GM19463 (cell line): ENCODE results near the gene C1QTNF6.

Experiments
- ATAC-seq: cut with Tn5 transposase; IDR thresholded peaks from one replicate; pipeline ENCODE4 v1.9.1; 2021; ENCODE audit warnings: mild to moderate bottlenecking, moderate library complexity; ENCODE audit not compliant: unreplicated experiment

The C1QTNF6 gene

DNA sequence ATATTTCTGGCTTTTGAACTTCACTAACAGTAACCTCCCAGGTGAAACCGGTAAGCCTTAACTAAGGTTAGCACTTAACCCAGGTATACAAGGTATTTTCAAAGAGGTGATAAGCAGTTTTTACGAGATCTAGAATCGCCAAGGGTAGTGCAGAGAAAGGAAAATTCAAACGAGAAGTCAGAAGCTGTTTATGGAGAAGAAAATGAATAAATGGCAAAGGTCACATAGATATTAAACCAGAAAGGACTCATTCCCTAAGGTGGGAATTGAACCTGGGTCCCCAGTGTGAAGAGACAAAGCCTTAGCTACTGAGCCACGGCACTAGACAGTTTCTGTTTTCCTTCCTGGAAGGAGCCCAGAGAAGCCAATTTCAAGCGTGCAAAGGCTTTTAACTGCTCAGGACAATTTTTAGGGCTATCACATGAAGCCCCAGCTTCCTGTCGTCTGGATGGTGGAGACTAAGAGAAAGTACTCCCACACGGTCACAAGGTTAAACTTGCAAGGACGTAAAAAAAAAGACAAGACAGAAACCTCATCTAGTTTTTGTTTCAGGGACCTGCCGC, 5.7 kb upstream of the C1QTNF6 start:
- no peak for ATAC-seq

DNA sequence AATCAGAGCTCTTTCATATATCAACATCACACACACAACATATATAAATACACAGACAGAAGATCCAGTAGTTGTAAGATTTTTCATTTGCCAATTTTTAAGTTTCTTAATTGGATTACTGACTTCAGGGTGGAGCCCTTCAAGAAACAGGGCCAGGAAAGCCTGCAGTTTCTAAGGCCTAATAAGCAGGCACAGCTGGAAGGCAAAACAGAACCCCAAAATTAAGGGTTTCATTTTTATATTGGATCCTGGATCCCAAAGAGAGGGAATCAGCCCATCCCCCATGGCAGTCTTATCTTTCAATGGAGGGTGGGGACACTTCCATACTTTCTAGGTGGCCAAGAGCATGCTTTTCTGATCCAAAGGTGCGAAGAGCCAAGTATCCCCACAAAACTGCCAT, 4.7 kb upstream of the C1QTNF6 start:
- no peak for ATAC-seq

DNA sequence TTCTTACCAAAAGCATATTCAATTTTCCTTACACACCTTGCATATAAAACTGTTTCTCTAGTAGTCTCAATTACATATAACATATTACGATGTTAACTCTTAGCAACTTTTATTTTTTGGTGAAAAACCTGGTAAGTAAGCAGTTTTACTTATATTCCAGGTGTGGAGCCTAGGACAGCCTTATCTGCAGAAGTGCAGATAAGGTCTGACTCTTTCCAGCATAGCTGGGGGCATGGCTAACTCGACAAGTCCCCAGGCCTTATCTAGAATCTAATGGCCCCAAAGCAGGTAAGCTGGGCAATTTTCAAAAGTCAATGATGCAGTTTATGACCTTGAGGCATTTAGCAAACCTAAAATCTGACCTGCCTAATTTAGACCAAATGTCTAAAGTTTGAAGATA, 4.2 kb upstream of the C1QTNF6 start:
- no peak for ATAC-seq

DNA sequence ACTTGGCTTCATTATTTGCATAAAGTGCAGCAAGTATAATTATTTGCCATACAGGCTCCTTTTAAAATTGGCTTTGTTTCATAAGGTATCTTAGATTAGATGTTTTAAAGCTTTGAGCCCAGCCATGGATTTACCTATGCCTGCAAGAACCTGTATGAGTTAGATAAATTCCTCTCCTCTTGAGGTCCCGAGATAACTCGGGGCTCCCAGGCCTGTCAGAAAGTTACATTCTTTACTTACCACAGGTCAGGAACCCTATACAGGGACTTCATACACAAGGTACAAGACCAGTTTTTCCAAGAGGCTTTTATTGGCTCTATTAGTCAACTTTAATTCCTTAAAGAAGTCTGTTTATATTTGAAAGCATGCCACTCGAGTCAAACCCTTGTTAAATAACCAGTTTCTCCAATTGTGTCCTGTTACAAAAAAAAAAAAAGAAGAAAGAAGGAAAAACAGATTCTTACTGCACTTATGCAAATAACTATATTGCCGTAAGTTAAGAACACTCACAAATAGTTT, 2.3 kb upstream of the C1QTNF6 start:
- no peak for ATAC-seq

DNA sequence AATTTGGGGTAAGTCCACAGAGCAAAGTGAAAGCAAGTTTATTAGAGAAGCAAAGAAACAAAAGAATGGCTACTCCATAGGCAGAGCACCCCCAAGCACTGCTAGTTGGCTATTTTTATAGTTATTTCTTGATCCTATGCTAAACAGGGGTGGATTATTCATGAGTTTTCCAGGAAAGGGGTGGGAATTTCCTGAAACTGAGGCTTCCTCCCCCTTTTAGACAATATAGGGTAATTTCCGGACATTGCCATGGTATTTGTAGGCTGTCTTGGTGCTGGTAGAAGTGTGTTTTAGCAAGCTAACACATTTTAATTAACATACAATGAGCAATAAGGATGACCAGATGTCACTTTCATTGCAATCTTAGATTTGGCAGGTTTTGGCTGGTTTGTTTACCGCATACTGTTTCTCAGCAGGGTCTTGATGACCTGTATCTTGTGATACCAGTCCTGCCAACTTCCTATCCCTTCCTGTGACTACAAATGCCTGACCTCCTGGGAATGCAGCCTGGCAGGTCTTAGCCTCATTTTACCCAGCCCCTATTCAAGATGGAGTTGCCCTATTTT, 937 bp upstream of the C1QTNF6 start:
- no peak for ATAC-seq

DNA sequence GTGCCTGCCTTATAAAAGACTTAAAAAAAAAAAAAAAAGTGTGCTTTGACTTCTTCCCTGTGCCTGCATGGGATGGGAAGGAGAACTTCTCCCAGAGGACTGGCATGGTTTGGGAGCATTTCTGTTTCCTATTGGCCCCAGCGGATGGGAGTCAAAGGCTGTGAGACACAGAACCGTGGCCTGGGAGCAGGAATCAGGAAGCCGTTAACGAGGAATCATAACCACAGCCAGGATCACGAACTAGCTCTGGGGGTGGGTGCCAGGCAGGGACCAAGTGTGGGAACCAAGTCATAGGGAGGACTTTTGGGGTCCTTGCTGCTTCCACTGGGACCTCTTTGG, 526 bp downstream of the C1QTNF6 start:
- ATAC-seq = no peak

DNA sequence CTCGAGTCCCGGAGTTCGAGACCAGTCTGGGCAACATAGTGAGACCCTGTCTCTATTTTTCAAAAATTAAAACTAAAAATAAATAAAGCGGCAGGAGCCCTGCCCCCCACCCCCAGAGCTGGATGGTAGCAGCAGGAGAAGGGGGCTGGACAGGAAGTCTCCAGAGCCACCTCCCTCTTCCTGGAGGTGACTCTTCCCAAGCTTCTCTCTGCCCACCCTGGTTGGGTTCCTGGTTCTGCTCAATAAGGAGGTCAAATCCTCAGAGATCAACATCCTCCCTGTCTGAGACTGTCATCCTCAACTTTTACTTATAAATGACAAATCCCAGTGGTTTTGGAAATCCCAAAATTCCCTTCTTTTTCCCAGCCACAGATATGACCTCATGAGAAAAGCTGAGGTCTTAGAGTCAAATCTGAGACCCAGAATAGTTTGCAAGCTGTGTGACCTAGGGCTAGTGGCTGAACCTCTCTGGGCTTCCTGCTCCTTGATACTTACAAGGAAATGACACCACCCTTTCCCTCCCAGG, 987 bp downstream of the C1QTNF6 start:
- no peak for ATAC-seq

DNA sequence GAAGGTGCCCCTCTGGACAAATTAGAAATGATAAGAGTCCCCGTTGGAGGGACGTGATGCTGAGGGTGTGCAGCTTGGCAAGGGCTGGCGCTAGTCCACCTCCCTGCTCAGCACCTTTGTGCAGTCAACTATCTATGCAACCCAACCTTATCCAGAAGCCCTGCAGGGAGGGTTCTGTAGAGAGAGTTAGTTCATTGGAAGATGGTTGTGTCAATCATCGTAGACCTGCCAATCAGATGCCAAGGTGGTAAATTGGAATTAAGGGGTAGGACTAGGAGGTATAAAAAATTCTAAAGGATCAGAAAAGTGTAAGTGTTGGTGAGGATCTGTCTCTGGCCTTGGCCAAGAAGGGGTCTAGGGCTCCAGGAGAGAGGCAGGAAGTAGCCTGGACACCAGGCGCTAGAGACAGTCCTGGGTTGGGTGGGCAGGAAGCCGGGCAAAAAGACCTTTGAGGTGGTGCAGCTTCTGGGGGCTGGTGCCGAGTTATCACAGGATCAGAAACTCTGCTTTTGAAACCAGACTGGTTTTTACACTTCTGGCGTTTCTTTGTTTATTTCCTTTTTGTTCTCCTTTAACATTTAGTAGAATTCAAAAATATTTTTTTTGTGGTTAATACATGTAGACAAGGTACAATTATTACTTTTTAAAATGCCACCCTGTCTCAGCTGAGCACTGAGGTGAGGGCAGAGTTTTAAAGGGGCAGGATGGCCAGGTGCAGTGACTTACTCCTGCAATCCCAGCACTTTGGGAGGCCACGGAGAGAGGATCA, 1.6 kb downstream of the C1QTNF6 start:
- ATAC-seq = no peak

DNA sequence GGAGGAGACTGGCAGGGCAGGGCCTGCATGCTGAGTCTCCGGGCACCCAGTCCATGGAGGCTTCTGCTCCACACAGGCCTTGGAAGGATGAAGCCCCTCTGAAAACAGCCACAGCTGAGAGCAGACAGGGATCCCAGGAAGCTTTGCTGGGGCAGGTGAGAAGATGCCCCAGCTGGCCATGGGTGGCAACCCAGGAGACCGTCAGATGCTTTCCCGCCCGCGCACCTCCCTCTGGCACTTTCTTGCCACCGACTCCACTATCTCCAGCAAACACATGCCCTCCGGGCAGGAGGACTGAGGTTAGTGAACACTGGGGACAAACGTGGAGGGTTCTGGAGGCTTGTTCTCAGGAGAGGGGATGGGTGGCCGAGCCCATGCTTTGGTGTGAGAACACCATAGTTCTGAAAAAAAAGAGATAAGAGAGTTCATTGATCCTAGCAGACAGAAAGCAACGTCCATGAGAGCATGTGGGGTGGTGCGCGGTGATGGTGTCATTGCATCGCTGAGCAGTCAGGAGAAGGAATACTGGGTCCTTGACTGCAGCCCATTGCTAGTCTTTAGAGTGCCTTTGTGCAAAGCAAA, 2.3 kb downstream of the C1QTNF6 start:
- no peak for ATAC-seq

DNA sequence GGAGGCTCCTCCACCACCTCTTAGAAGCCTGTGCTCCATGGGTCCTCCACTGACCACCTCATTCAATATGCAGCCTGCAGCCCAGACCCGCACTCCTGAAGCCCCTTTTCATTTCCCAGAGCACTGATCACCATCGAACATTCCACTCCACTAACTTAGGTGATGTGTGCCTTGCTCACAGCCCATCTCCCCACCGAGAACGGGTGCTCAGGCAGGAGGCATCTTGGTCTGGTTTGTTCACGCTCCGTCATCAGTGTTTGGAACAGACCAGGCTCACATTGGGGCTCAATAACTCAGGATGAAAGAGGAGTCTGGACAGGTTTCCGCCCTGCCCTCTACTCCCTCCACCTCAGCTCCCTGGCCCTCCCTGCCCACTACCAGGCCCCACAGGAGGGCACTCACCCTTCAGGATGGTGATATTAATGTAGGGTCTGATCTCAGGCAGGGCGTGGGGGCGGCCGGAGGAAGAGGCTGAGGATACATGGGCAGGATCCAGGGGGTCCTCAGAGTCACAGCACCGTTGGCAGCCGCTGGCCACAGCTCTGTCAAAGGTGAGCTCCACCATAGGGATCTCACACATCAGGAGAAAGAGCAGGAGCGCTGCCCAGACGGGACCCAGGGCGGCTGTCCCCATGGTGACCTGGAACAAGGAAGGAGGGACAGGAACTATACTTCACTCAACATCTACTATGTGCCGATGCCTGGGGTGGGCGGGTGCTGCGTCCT, 3.1 kb downstream of the C1QTNF6 start:
- no peak for ATAC-seq

DNA sequence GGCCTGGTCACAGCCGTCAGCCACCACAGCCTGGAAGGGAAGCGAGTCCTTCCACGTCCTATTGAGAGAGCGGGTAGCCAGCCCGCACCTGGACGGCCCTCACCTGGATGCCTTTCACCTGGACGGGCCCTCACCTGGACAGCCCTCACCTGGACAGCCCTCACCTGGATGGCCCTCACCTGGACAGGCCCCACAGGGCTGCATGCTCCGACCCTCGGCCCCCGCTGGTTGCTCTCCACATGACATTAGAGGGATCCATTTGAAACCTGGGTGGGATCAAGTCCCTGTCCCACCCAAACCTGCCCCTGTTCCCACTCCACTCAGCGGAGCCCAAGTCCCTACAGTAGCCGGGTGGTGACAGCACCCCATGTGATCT, 3.7 kb downstream of the C1QTNF6 start:
- no peak for ATAC-seq

DNA sequence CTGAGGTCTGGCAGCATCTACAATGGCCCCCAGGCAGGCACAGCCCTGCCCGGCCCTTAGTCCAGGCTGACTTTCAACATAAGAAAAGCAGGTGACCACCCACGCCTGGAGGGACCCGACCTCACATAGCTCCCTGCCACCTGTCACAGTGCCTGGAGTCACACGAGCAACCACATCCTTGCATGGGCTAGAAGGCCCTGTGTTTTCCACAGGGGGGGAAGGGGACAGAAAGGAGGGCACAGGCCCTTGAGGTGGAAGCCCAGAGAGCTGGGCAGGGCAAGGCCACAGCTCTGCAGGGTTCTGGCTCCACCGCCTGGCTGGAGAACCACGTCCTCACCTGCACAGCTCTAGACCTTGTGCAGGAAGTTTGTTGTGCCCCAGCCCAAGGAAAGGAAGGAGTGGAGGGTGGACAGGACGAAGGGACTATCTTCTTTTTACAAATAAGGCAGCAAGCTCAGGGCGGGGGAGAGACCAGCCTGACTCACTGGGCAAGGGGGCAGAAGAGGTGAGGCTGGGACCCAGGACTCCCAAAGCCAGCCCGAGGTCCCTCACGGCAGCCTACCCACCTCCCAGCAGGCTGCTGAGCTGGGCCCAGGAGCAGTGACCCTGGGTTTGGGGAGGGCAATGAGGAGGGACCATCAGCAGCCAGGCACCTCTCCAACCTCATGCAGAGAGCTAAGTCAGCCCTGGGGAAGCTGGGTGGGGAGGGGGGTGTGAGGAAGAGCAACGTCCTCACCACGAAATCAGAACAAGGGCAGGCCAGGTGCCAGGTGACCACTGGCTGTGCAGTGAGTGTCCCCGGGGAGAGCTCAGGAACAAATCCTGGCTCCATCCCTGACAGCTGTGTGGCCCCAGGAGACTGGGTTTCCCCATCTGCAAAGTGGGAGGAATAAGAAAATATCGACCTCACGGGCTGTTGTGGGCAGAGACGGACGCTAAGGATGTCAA, 4.3 kb downstream of the C1QTNF6 start:
- no peak for ATAC-seq

DNA sequence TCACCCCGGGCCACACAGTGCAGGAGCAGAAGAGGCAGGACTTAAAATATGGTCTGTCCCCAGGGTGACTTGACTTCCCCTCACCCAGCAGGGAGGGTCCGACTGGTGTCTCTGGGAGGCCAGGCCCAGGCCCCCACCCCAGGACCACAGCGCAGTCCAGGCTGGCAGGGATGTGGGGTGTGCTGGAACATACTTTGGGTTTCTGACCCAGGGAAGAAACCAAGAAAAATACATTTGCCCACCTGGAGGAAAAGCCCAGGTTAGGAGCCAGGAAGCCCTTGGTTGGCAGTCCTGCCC, 5.2 kb downstream of the C1QTNF6 start:
- ATAC-seq = no peak

DNA sequence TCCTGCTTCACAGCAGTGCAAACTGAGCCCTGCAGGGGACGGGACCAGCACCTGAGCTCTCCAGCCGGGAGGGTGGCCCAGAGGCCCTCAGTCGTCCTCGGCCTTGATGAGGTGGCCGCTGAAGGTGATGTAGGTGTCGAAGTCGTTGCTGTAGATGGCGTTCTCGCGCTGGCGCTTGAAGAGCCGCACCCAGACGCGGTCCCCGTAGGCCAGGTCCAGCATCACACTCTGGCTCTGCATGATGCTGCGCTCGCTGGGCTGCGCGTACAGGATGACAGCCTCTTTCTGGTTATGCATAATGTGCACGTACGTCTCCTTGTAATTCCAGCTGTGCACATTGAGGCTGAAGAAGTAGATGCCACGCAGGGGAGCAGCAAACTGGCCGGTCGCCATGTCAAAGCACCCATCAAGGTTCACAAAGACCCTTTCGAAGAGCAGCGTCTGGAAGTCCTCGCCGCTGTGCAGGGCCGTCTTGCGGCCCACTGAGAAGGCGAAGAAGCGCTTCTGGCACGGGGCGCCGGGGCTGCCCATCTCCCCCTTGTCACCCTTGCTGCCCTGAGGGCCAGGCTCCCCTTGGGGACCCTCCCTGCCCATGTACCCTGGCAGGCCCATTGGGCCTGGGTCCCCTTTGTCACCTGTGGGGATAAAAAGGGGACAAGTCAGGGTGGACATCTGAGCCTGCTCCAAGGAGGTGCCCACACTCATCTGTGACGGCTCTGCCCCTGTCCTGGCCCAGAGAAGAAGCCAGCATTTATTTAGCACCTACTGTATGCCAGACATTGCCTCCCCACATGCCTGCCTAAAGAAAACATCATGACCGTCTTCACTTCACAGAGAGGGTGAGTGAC, 5.7 kb downstream of the C1QTNF6 start:
- ATAC-seq = no peak

DNA sequence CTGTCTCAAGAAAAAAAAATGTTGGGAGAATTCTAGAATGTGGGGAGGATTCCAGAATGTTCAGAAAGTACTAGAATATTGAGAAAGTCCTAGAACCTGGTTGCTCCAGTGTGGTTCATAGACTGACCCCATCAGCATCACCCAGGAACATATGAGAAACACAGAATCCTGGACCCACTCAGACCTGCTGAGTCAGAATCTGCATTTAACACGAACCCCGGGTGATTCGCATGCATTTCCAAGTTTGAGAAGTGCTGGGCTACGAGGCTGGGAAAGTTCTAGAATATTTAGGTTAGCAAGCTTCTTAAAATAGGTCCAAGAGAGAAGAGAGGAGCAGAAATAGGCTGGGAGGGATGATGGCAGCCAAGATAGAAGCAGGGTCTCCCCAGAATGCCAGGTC, 6.4 kb downstream of the C1QTNF6 start:
- ATAC-seq = no peak

DNA sequence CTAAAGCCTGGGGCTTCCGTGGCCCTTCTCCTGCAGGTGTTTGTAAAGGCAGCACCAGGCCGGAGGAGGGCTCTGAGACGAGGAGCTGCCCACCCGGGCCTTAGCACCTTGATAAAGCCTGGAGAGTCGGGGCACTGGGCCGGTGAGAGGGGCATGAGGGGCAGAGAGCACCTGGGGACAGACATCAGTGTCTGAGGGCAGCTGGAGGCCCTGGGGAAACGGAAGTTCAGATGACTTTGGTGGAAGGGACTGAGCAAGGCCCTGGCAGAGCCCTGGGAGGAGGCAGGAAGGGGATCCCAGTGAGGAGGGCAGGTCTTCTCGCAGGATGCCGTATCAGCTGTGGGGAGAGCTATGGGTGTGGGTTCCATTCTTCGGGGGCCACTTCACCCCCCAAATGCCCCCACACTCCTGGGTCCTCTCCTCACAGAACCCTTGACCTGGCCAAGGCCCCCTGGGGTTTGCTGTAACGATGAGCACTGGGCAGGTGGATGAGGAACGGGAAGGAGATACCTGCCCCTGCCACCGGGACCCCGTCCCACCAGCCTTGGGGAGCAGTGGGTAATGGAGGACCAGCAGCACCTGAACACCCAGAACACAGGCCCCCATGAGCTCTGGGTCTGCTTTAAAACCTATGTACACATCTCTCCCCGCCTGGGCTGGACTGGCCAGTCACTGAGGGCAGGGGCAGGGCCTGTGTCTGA, 7.4 kb downstream of the C1QTNF6 start:
- no peak for ATAC-seq

DNA sequence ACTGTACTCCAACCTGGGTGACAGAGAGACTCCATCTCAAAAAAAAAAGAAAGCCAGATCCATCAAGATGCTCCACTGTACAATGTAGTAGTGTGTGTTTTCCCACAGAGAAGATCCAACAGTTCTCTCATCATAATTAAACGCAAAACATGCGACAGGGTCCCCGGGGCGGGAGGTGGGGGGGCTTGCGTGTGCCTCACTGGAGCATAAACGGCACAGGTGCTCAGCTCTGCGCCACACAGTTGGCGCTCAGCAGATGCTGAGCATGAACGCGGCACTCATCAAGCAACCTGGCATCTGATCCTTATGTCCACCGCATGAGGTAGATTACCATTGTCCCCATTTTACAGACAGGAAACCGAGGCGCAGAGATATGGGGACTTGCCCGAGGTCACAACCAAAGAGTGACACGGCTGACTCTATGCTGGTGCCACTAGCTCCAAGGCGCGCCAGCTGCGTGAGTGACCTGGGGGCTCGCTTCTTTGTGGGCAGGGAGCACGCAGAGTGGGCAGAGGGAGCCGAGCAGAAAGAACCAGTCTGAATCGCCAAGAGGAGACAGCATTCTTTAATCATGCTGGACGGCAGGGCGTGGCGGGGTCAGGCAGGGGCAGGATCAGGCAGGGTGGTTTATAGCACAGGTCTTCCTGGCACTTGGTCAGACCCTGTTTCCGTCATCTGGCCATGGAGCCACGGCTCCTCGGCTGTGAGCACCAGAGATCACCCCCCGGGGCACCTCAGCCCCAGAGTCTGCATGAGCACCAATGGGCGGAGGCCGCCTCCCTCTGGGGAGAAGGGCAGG, 8.2 kb downstream of the C1QTNF6 start:
- no peak for ATAC-seq

DNA sequence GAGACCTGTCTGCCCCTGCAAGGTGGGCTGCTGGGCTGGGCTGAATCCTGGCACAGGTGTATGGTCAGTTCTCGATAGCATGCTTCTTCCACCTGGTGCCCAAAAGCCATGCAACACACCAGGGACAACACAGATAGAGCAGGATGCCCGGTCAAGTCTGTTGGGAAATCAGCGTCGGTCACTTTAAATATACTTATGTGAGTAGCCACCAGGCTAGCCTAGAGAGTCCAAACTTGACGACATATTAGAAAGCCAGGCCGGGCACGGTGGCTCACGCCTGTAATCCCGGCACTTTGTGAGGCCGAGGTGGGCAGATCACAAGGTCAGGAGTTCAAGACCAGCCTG, 8.9 kb downstream of the C1QTNF6 start:
- no peak for ATAC-seq
